CD4-positive, alpha-beta T cell (primary cell): ENCODE measurements around the gene TRAPPC14. TPM values are rescaled to one million over a fixed set of nuclear protein-coding genes. Genes with fewer than 3 reads are reported as not detected.

Experiments used
- ATAC-seq: fragments of 200-7000 bp; cut with Tn5 transposase; one replicate; pipeline ENCODE4 v1.10.0; 2022; ENCODE audit warnings: mild to moderate bottlenecking; ENCODE audit not compliant: poor library complexity
- CTCF ChIA-PET: fragments of 350-600 bp; sonication (Branson Sonifier 250); formaldehyde crosslinking; loops from one replicate; lab custom pipeline; 2021; ENCODE audit warnings: antibody characterized with exemption, inconsistent platforms; lab: Charles Lee
- POLR2A ChIA-PET: fragments of 350-600 bp; sonication (Branson Sonifier 250); formaldehyde crosslinking; loops from one replicate; lab custom pipeline; 2021; ENCODE audit warnings: antibody characterized with exemption, inconsistent platforms; lab: Charles Lee
- DNase-seq, 14 experiments: peaks; one replicate each; pipeline ENCODE4 v3.0.0-alpha.2; 2013 to 2020; ENCODE audit warnings: mixed read lengths in 2 of 14
- H3K27ac ChIP-seq, 2 donors: one replicate each; pipeline versions ENCODE4 v1.5.1 to v1.7.0; 2013; ENCODE audit warnings: low read length in 2 of 2, low read depth in 1 of 2, mild to moderate bottlenecking in 1 of 2
- H3K27me3 ChIP-seq, 2 experiments: 1 replicate in 1 of 2; 2 replicates in 1 of 2; pipeline versions ENCODE4 v1.6.1 to v1.7.0; 2013; ENCODE audit warnings: low read length in 2 of 2, control low read depth in 1 of 2, mild to moderate bottlenecking in 1 of 2, moderate library complexity in 1 of 2; ENCODE audit not compliant: insufficient read depth in 2 of 2, control insufficient read depth in 1 of 2
- H3K36me3 ChIP-seq: one replicate; pipeline ENCODE4 v1.6.1; 2013; ENCODE audit warnings: low read length, control low read depth; ENCODE audit not compliant: insufficient read depth
- H3K4me1 ChIP-seq: one replicate; pipeline ENCODE4 v1.6.1; 2013; ENCODE audit warnings: low read length, control low read depth; ENCODE audit not compliant: insufficient read depth
- H3K4me3 ChIP-seq: one replicate; pipeline ENCODE4 v1.5.1; 2013; ENCODE audit warnings: mild to moderate bottlenecking, low read length, moderate library complexity
- H3K9me3 ChIP-seq, 2 experiments: 1 replicate in 1 of 2; 2 replicates in 1 of 2; pipeline versions ENCODE4 v1.6.1 to v1.7.0; 2013; ENCODE audit warnings: low read length in 2 of 2, mild to moderate bottlenecking in 2 of 2, control low read depth in 1 of 2, moderate library complexity in 1 of 2; ENCODE audit not compliant: control insufficient read depth in 1 of 2, insufficient read depth in 1 of 2
- H3K27ac Mint-ChIP-seq: one replicate; pipeline ENCODE4 v1.8.0; 2020; ENCODE audit warnings: mixed read lengths
- H3K27me3 Mint-ChIP-seq: one replicate; pipeline ENCODE4 v1.8.0; 2021; ENCODE audit warnings: mixed read lengths
- H3K36me3 Mint-ChIP-seq: one replicate; pipeline ENCODE4 v1.8.0; 2021; ENCODE audit warnings: low read depth, mixed read lengths
- H3K4me1 Mint-ChIP-seq: one replicate; pipeline ENCODE4 v1.8.0; 2021; ENCODE audit warnings: low read depth, mixed read lengths
- H3K4me3 Mint-ChIP-seq: one replicate; pipeline ENCODE4 v1.8.0; 2020; ENCODE audit warnings: mild to moderate bottlenecking, mixed read lengths
- H3K9me3 Mint-ChIP-seq: one replicate; pipeline ENCODE4 v1.8.0; 2020; ENCODE audit warnings: mixed read lengths
- CTCF ChIP-seq: fragments of 200-600 bp; IDR thresholded peaks from one replicate; pipeline ENCODE4 v1.8.0; 2022; ENCODE audit warnings: antibody characterized with exemption, mild to moderate bottlenecking
- intact Hi-C, 2 experiments: fragments of 100-400 bp; cut with DNase I in 1 of 2; cut with micrococcal nuclease in 1 of 2; formaldehyde crosslinking; loops; one replicate each; pipeline versions ENCODE4 v1.15.1 to v1.9.0; 2023 to 2025; cut with DNase I, micrococcal nuclease
- total RNA-seq, 174 experiments: library from RNA in 2 of 174; stranded (reverse) in 2 of 174; gene quantifications; one replicate each; pipeline ENCODE4 v1.2.3 and lab custom pipeline; 2021 to 2026

TRAPPC14 gene
- total RNA-seq, 2 experiments from 2014 or later = 37.9 to 42.6 TPM

- POLR2A ChIA-PET = interaction anchor here (0.6 to 3.1 kb wide), 12 partner anchors 8 to 692 kb away, joined by 3 to 27 read pairs (median 4); partner anchors contain the start of genes AGFG2, ATP5MF, GAL3ST4 and GPC2
- no peak for TF ChIP-seq CTCF
- peaks cover 55% of the 10 kb centered on the region for H3K4me1 Mint-ChIP-seq
- H3K27me3 ChIP-seq = no peaks in the 10 kb centered on the region
- no peaks in the 10 kb centered on the region for H3K9me3 Mint-ChIP-seq
- no peaks in the 10 kb centered on the region for H3K27me3 Mint-ChIP-seq
- peak overlapping the region; percentile 76 for H3K27ac Mint-ChIP-seq
- peaks cover 57% of the 10 kb centered on the region for H3K4me1 ChIP-seq
- peak overlapping the region; percentile 71 for H3K4me3 ChIP-seq
- CTCF ChIA-PET = interaction anchor here (1.0 to 1.1 kb wide), 2 partner anchors 9 to 26 kb away, joined by 3 read pairs; partner anchors contain the start of gene LAMTOR4
- peak in 1 of 14 experiments; percentile 39 for DNase-seq
- peak overlapping the region; percentile 81 for H3K4me3 Mint-ChIP-seq
- H3K36me3 ChIP-seq = peaks cover 43% of the 10 kb centered on the region
- peak overlapping the region; percentile 40 to 87 for H3K27ac ChIP-seq
- H3K36me3 Mint-ChIP-seq = peaks cover 43% of the 10 kb centered on the region
- no peaks in the 10 kb centered on the region for H3K9me3 ChIP-seq
- intact Hi-C loops = loop anchor here (1.0 to 5.0 kb wide), 3 partner anchors 9 to 115 kb away; partner anchors contain the start of genes GPC2 (in 1 of the 2), LAMTOR4 (in 1 of the 2) and STAG3 (in 1 of the 2)
- ATAC-seq = no peak
These were observed 942 bp downstream of the TRAPPC14 start for GRCh38 chr7:100157334-100158228.

GRCh38 chr7:100157069-100157333, 1.5 kb downstream of the TRAPPC14 start:
- peaks cover 57% of the 10 kb centered on the region for H3K4me1 Mint-ChIP-seq
- POLR2A ChIA-PET = interaction anchor here (0.6 to 3.2 kb wide), 8 partner anchors 9 to 691 kb away, joined by 3 to 27 read pairs (median 5); partner anchors contain the start of genes AGFG2, ATP5MF, GAL3ST4 and GPC2
- no peak for TF ChIP-seq CTCF
- peaks cover 48% of the 10 kb centered on the region for H3K36me3 Mint-ChIP-seq
- no peaks in the 10 kb centered on the region for H3K9me3 Mint-ChIP-seq
- Histone ChIP-seq H3K27ac (peak overlapping the region; percentile 15 to 87), H3K4me1 (peaks cover 61% of the 10 kb centered on the region), H3K4me3 (peak overlapping the region; percentile 71), H3K36me3 (peaks cover 43% of the 10 kb centered on the region), H3K27me3 (no peaks in the 10 kb centered on the region), H3K9me3 (no peaks in the 10 kb centered on the region)
- H3K4me3 Mint-ChIP-seq = peak overlapping the region; percentile 81
- H3K27me3 Mint-ChIP-seq = no peaks in the 10 kb centered on the region
- CTCF ChIA-PET = interaction anchor here (1.1 kb wide), 1 partner anchor 27 kb away, joined by 3 read pairs; no protein-coding TSS in a partner anchor
- no peak for DNase-seq
- peak overlapping the region; percentile 76 for H3K27ac Mint-ChIP-seq
- intact Hi-C loops = loop anchor here in 1 of 2 experiments (5.0 kb wide), 1 partner anchor 115 kb away; no protein-coding TSS in a partner anchor
- no peak for ATAC-seq

- no peaks in the 10 kb centered on the region for H3K27me3 Mint-ChIP-seq
- no peak for TF ChIP-seq CTCF
- peaks cover 62% of the 10 kb centered on the region for H3K4me1 ChIP-seq
- intact Hi-C loops = loop anchor here in 1 of 2 experiments (5.0 kb wide), 1 partner anchor 116 kb away; no protein-coding TSS in a partner anchor
- ChIA-PET CTCF (no interaction called here), POLR2A (interaction anchor here (0.8 to 3.2 kb wide), 7 partner anchors 8 to 50 kb away, joined by 3 to 27 read pairs (median 6); partner anchors contain the start of genes GAL3ST4, GPC2, LAMTOR4 and STAG3)
- peak overlapping the region; percentile 29 to 87 for H3K27ac ChIP-seq
- H3K36me3 ChIP-seq = peaks cover 47% of the 10 kb centered on the region
- no peaks in the 10 kb centered on the region for H3K27me3 ChIP-seq
- H3K9me3 Mint-ChIP-seq = no peaks in the 10 kb centered on the region
- H3K4me3 Mint-ChIP-seq = peak overlapping the region; percentile 81
- peaks cover 53% of the 10 kb centered on the region for H3K36me3 Mint-ChIP-seq
- H3K4me3 ChIP-seq = peak overlapping the region; percentile 71
- DNase-seq (peak in 3 of 14 experiments; percentile 30 to 79 (median 63)), ATAC-seq (peak; percentile 13)
- H3K4me1 Mint-ChIP-seq = peaks cover 57% of the 10 kb centered on the region
- H3K9me3 ChIP-seq = no peaks in the 10 kb centered on the region
- peak overlapping the region; percentile 76 for H3K27ac Mint-ChIP-seq
These were observed 2.0 kb downstream of the TRAPPC14 start for GRCh38 chr7:100156331-100157068.
